ENCODE results near the gene ZNF415. TPM values are rescaled to one million over a fixed set of nuclear protein-coding genes. Genes with fewer than 3 reads are reported as not detected.

ZNF415 gene
- total RNA-seq: 10 to 100 TPM in 3 of 4 donors, 1 to 10 TPM in 1; 9.1 to 18.1 (median 13.4) TPM

- no peaks in the 10 kb centered on the region for H3K36me3 ChIP-seq
- H3K4me1 ChIP-seq: peaks cover 10 to 24% (median 21%) of the 10 kb centered on the region in 4 donors
- H3K27me3 ChIP-seq: no peaks in the 10 kb centered on the region
- intact Hi-C loops (cut with DNase I): no loop called here
- under 1% methylated on average over 45 of the region's 51 CpGs for WGBS
- H3K27ac ChIP-seq (replicated peaks in 1 of 4): peak within 1 kb of the TSS; percentile 76 to 84 (median 82)
- peaks cover 0 to 3% (median 0%) of the 10 kb centered on the region in 4 donors for H3K9me3 ChIP-seq
- peak within 1 kb of the TSS; percentile 64 to 79 (median 74) for H3K4me3 ChIP-seq
- no peak for DNase-seq (ENCODE audit: extremely low spot score)
- TF ChIP-seq CTCF (IDR thresholded peaks at IDR 0.05) (no peak), POLR2A (IDR thresholded peaks at IDR 0.05; ENCODE audit: low read depth) (no peak), POLR2AphosphoS5 (IDR thresholded peaks at IDR 0.05) (peak; percentile 75 to 83), EP300 (IDR thresholded peaks at IDR 0.05) (no peak)
These were observed at the start of gene ZNF415 for GRCh38 chr19:53132141-53132991. Gene ZNF415, minus strand, starts transcription at chr19:53132910. Its CDS starts 10,234 bp downstream, at chr19:53122676.

GRCh38 chr19:53182202-53182601 is 49.5 kb upstream of the ZNF415 start:
- intact Hi-C loops (cut with DNase I): loop anchor here (5.0 kb wide), 1 partner anchor 105 kb away; no protein-coding TSS in a partner anchor

GRCh38 chr19:53177986-53178385 is 45.3 kb upstream of the ZNF415 start:
- 86% methylated on average over 5 of the region's 5 CpGs for WGBS

More at GRCh38 chr19:53182202-53182601, 49.5 kb upstream of the ZNF415 start:
- no peak overlapping the region for H3K4me3 ChIP-seq
- WGBS: 94% methylated on average over 10 of the region's 10 CpGs
- TF ChIP-seq POLR2A (IDR thresholded peaks at IDR 0.05; ENCODE audit: low read depth) (no peak), EP300 (IDR thresholded peaks at IDR 0.05) (no peak), CTCF (IDR thresholded peaks at IDR 0.05) (no peak), POLR2AphosphoS5 (IDR thresholded peaks at IDR 0.05) (no peak)
- H3K9me3 ChIP-seq: no peaks in the 10 kb centered on the region
- H3K4me1 ChIP-seq: no peaks in the 10 kb centered on the region
- H3K36me3 ChIP-seq: peaks cover 9 to 58% (median 14%) of the 10 kb centered on the region in 4 donors
- DNase-seq (ENCODE audit: extremely low spot score): no peak
- no peaks in the 10 kb centered on the region for H3K27me3 ChIP-seq
- no peak overlapping the region for H3K27ac ChIP-seq (replicated peaks in 1 of 4)

GRCh38 chr19:53172889-53173288 is 40.2 kb upstream of the ZNF415 start:
- peaks cover 0 to 12% (median 5%) of the 10 kb centered on the region in 4 donors for H3K9me3 ChIP-seq
- peaks cover 0 to 19% (median 9%) of the 10 kb centered on the region in 4 donors for H3K36me3 ChIP-seq
- TF ChIP-seq CTCF (IDR thresholded peaks at IDR 0.05) (no peak), POLR2AphosphoS5 (IDR thresholded peaks at IDR 0.05) (no peak), EP300 (IDR thresholded peaks at IDR 0.05) (no peak), POLR2A (IDR thresholded peaks at IDR 0.05; ENCODE audit: low read depth) (no peak)
- no peak overlapping the region for H3K4me3 ChIP-seq
- H3K27ac ChIP-seq (replicated peaks in 1 of 4): no peak overlapping the region
- intact Hi-C loops (cut with DNase I): no loop called here
- DNase-seq (ENCODE audit: extremely low spot score): no peak
- 58% methylated on average over 4 of the region's 4 CpGs for WGBS
- no peaks in the 10 kb centered on the region for H3K4me1 ChIP-seq
- H3K27me3 ChIP-seq: no peaks in the 10 kb centered on the region

More at GRCh38 chr19:53177986-53178385, 45.3 kb upstream of the ZNF415 start:
- no peak for DNase-seq (ENCODE audit: extremely low spot score)
- H3K9me3 ChIP-seq: no peaks in the 10 kb centered on the region
- no peak overlapping the region for H3K4me3 ChIP-seq
- intact Hi-C loops (cut with DNase I): no loop called here
- no peak overlapping the region for H3K27ac ChIP-seq (replicated peaks in 1 of 4)
- H3K27me3 ChIP-seq: no peaks in the 10 kb centered on the region
- no peaks in the 10 kb centered on the region for H3K4me1 ChIP-seq
- peaks cover 14 to 57% (median 20%) of the 10 kb centered on the region in 4 donors for H3K36me3 ChIP-seq
- TF ChIP-seq POLR2AphosphoS5 (IDR thresholded peaks at IDR 0.05) (no peak), EP300 (IDR thresholded peaks at IDR 0.05) (no peak), POLR2A (IDR thresholded peaks at IDR 0.05; ENCODE audit: low read depth) (no peak), CTCF (IDR thresholded peaks at IDR 0.05) (no peak)

All from esophagus muscularis mucosa (tissue), 4 donors.